ENCODE results near the gene INO80B.
"Not testable (repeated sequence)": the region's sequence is repeated elsewhere in the genome, so short reads cannot be mapped to it uniquely, and the experiment has no call there.

Gene INO80B

GRCh38 chr2:74450570-74451190, 4.2 kb upstream of the INO80B start:
- no peak for DNase-seq (ENCODE audit: low spot score)

- DNase-seq (ENCODE audit: low spot score), result no peak
These were observed 2.3 kb downstream of the INO80B start for GRCh38 chr2:74457129-74457548.

GRCh38 chr2:74457549-74458131, 2.8 kb downstream of the INO80B start:
- no peak for DNase-seq (ENCODE audit: low spot score)

- DNase-seq (ENCODE audit: low spot score), result peak; percentile 99
These were observed 3.4 kb downstream of the INO80B start, which contains the start of gene WBP1 for GRCh38 chr2:74458132-74458937. Gene WBP1 (plus strand): TSS chr2:74458438. CDS start chr2:74458603, 165 bp downstream.

- DNase-seq (ENCODE audit: low spot score), result no peak
These were observed 4.1 kb downstream of the INO80B start for GRCh38 chr2:74458938-74459363.

GRCh38 chr2:74459503-74460118, 4.7 kb downstream of the INO80B start:
- not testable (repeated sequence) for DNase-seq (ENCODE audit: low spot score)

- DNase-seq (ENCODE audit: low spot score), result not testable (repeated sequence)
These were observed 5.3 kb downstream of the INO80B start for GRCh38 chr2:74460187-74460586.

GRCh38 chr2:74461187-74462053, 6.5 kb downstream of the INO80B start:
- DNase-seq (ENCODE audit: low spot score), result no peak

GRCh38 chr2:74462054-74462785, 7.3 kb downstream of the INO80B start:
- DNase-seq (ENCODE audit: low spot score), result no peak

GRCh38 chr2:74462786-74463105, 7.9 kb downstream of the INO80B start:
- no peak for DNase-seq (ENCODE audit: low spot score)

GRCh38 chr2:74464406-74464805, 9.5 kb downstream of the INO80B start:
- no peak for DNase-seq (ENCODE audit: low spot score)

GRCh38 chr2:74470742-74471141, 15.9 kb downstream of the INO80B start:
- not testable (repeated sequence) for DNase-seq (ENCODE audit: low spot score)

GRCh38 chr2:74471332-74472065, 16.6 kb downstream of the INO80B start:
- DNase-seq (ENCODE audit: low spot score), result no peak

- DNase-seq (ENCODE audit: low spot score), result peak; percentile 87
These were observed 17.4 kb downstream of the INO80B start, which contains the start of gene MRPL53 for GRCh38 chr2:74472086-74472944. Gene MRPL53 (minus strand): TSS chr2:74472680. CDS start chr2:74472660, 20 bp downstream.

GRCh38 chr2:74472945-74473258, 18.0 kb downstream of the INO80B start:
- no peak for DNase-seq (ENCODE audit: low spot score)

- no peak for DNase-seq (ENCODE audit: low spot score)
These were observed 19.6 kb downstream of the INO80B start for GRCh38 chr2:74474481-74474880.

- no peak for DNase-seq (ENCODE audit: low spot score)
These were observed 20.0 kb downstream of the INO80B start for GRCh38 chr2:74474899-74475298.

- no peak for DNase-seq (ENCODE audit: low spot score)
These were observed 26.5 kb downstream of the INO80B start for GRCh38 chr2:74481431-74481830.
